Measurements from ENCODE around the gene FBXO44. TPM values are rescaled to one million over a fixed set of nuclear protein-coding genes. Genes with fewer than 3 reads are reported as not detected.

The FBXO44 gene
- total RNA-seq, 2 donors from 2014 or later: 22.7 to 27.3 TPM

DNA sequence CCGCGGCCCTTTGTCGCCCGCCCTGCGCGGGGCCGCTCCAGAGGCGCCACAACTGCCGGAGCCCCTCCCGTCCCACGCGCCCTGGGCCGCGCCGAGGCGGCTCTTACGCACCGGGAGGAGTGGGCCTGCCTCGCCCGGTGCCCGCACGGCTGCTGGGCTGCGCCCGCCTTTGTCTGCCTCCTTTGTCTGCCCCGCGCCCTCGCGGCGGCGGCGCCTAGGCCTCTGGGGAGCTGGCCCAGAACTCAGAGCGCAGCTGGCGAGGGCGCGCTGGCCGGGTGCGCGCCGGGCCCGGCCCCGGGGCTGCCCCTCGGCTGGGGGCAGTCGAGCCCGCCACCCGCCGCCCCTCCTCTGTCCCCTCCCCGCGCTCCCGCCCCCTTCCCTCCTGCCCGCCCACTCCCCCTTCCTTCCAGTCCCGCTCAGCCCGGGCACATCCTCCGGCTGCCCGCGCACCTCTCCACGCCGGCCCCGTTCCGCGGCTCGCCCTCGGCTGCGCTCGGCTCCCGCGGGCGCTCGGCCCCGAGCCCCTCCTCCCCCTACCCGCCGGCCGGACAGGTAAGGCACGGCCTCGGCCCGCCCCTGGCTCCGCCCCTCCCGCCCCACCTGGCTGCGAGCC lies 36.7 kb downstream of the FBXO44 start, which contains the start of gene DRAXIN:
Gene DRAXIN (plus strand): TSS at position 409 of the 613 bp plus-strand sequence. CDS start 14,549 bp downstream, outside the sequence.
- Mint-ChIP-seq H3K9me3 (no peaks in the 10 kb centered on the region), H3K27ac (no peak within 1 kb of the TSS), H3K36me3 (peaks cover 0 to 9% of the 10 kb centered on the region in 2 donors)
- ATAC-seq (peak; percentile 10 to 57), DNase-seq (ENCODE audit: low spot score in 2 of 2) (no peak)

DNA sequence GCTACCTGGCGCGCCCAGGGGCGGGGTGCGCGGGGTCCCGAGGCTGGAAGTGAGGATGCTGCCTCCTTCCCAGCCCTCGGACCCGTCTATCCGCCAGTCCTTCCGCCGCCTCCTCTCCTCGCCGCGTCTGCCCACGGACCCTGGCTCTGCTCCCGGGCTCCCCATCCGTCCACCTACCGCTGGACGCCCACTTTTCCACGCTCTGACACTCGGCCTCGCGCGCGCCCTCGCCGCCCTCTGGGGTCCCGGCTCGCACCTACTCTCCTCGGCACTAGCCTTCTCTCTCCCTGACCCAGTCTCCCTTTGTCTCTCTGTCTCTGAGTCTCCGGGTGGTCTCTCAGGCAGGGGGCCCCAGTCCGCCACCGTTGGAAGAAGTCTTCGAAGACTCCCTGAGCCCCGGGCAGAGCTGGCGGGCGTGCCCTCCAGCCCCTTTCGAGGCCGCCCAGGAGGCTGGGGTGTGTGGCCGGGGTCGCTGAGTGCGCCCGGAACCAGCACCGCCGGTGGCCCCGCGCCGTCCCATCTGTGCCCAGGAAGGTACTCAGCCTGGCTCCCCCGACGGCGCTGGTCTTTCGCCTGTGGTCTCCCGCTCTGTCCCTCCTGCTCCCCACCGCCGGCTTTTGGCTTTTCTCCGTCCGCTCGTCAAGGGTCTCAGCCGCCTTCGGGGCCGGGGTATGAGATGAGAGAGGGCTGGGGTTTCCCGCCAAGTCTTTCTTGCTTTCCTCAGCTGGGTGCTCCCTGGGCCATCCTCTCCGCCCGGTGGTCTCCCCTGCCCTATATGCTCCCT lies 37.4 kb downstream of the FBXO44 start:
- H3K9me3 Mint-ChIP-seq: no peaks in the 10 kb centered on the region
- ATAC-seq: no peak
- H3K36me3 Mint-ChIP-seq: peaks cover 0 to 9% of the 10 kb centered on the region in 2 donors
- no peak overlapping the region for H3K27ac Mint-ChIP-seq
- DNase-seq (ENCODE audit: low spot score in 2 of 2): no peak

DNA sequence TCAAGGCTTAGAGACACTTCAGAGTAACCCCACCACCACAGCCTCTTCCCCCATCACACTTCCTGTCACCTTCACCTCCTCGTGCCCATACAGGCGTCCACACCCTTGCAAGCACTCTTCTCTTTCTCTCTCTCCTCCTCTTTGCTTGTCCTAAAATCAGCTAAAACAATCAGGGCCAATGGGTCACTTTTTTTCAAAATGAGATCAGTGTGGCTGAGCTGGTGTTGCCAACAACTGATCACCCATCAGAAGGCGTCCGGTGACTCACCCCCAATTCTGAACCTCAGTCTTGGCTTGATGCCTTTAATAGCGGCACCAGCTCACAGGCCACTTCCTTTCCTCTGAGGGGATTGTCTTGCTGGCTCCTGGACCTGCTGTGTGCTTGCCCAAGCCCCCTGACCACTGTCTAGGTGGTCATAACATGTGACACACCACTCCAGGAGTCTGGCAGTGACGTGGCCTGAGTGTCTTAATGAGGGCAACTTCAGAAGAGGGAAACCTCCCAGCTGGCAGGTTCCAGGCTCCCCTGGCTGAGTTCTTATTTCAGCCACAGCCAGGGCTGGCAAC lies 38.4 kb downstream of the FBXO44 start:
- Mint-ChIP-seq H3K27ac (no peak overlapping the region), H3K36me3 (peaks cover 0 to 9% of the 10 kb centered on the region in 2 donors), H3K9me3 (no peaks in the 10 kb centered on the region)
- peak; percentile 66 to 90 for ATAC-seq
- peak; percentile 28 to 71 for DNase-seq (ENCODE audit: low spot score in 2 of 2)

DNA sequence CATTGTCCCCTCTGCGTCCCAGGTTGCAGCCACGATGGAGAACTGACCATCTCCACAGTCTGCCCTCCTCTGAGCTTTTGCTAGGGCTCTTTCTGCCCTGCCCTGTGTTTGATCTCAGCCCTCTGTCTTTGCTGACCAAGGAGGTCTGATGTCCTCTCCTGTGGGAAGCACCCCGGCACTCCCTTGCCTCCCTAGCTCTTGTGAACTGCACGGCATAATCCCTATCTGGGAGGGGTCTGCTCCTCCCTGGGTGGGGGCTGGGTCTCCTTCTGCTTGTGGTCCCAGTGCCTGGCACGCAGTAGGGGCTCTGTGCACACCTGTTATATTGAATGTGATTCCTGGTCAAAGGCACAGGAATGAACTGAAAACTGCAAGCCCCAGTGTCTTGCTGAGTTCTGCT lies 39.2 kb downstream of the FBXO44 start:
- Mint-ChIP-seq H3K36me3 (peaks cover 0 to 9% of the 10 kb centered on the region in 2 donors), H3K9me3 (no peaks in the 10 kb centered on the region), H3K27ac (no peak overlapping the region)
- no peak for DNase-seq (ENCODE audit: low spot score in 2 of 2)
- no peak for ATAC-seq

DNA sequence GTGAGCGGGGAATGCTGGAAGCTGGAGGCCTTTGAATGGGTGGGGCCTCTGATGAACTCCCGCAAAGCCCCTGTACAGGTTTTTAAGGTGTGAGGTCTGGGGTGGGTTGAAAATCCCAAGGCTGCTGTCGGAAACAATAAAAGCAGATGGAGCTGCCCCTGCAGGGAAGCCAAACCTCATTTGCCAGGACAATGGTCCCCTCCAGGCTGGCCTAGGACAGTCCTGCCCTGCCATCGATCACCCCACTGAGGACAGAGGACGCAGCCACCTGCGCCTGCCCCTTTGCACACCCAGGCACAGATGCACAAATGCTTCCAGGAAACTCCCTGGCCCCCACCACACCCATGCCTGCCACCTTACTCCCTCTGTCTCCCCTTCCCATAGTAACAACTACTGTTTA lies 41.2 kb downstream of the FBXO44 start:
- ATAC-seq (no peak), DNase-seq (ENCODE audit: low spot score in 2 of 2) (no peak)
- H3K9me3 Mint-ChIP-seq: no peaks in the 10 kb centered on the region
- H3K36me3 Mint-ChIP-seq: no peaks in the 10 kb centered on the region
- no peak overlapping the region for H3K27ac Mint-ChIP-seq

DNA sequence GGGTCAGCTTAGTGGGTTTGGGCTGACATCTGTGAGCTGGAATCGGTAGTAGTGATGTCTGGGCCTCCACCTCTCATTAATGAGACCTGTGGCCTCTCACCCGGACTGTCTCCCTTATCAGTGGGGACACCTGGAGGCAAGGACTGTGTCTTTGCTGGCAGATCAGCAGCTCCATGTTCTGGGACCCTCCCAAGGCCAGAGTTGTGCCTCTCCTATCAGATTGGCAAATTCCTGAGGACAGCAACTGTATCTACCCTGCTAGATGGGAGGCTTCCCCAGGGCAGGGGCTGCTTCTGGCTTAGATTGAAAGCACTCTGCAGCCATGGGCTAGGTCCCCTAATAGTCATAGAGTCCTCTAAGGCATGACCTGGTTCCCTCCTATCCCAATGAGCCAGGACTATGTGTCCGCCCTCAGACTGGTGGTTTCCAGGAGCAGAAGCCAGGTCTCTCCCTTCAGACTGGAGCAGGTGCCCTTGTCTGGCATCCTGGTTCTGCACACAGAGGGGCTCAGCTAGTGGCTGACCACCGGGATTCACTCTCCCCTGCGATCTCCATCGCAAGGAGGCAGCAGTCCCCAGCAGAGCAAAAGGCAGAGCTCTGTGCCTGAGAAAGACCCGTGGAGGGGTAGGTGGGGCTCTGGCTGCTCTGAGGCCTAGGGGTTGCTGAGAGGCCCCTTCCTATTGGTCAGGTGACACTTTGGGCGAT lies 42.7 kb downstream of the FBXO44 start:
- DNase-seq (ENCODE audit: low spot score in 2 of 2) (no peak), ATAC-seq (no peak)
- Mint-ChIP-seq H3K9me3 (no peaks in the 10 kb centered on the region), H3K36me3 (no peaks in the 10 kb centered on the region), H3K27ac (no peak overlapping the region)

DNA sequence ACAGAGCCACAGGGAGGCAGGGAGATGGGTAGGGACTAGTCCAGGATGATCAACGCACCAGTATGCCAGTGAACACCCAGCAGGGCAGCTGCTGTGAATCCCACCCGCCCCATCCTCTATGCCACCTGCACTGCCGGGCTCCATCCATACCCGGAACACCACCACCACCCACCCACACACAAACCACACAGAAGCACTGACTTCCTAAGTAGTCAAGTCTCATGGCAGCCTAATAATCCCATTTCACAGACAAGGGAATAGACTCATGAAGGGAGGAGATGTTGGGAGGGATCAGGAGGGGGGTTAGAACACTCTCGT lies 43.2 kb downstream of the FBXO44 start:
- Mint-ChIP-seq H3K27ac (no peak overlapping the region), H3K36me3 (no peaks in the 10 kb centered on the region), H3K9me3 (no peaks in the 10 kb centered on the region)
- ATAC-seq (no peak), DNase-seq (ENCODE audit: low spot score in 2 of 2) (no peak)

DNA sequence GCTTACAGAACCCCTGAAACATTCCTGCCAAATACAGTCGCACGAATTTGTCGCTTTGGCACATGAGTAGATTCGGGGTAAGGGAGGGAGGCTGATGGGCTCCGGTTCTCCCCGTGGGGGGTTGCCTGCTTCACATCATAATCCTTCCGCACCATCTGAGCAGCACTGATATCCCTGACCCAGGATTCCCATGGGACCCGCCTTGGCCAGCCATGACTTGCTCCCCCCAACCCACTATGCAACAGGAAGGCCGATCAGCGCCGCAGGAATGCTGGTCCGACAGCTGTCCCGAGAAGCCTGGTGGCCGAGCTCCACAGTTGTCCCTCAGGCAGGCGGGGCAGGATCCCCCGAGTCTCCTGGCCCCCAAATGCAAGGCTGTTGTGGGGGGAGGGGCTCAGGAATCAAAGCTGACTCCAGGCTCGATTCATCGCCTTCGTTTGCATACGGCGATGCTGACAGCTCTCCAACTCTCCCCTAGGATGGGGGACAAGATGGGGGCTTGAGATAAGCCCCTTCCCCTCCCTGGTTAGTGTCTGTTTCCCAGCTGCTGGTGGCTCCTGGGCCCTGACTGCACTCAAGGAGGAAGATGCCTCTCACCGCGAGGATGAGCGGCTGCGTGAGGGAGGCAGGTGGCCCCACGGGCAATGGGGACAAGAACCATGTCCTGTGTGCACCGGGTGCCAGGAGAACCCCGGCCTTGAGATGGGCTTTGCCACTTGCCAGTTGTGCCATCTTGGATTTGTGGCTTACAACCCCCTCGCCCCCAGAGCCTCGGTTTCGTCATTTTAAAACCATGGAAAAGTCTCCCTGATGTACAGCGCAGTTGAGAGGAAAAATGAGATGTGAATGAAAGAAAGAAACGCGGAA lies 46.2 kb downstream of the FBXO44 start:
- Mint-ChIP-seq H3K36me3 (no peaks in the 10 kb centered on the region), H3K27ac (no peak overlapping the region), H3K9me3 (no peaks in the 10 kb centered on the region)
- ATAC-seq: no peak
- DNase-seq (ENCODE audit: low spot score in 2 of 2): no peak

DNA sequence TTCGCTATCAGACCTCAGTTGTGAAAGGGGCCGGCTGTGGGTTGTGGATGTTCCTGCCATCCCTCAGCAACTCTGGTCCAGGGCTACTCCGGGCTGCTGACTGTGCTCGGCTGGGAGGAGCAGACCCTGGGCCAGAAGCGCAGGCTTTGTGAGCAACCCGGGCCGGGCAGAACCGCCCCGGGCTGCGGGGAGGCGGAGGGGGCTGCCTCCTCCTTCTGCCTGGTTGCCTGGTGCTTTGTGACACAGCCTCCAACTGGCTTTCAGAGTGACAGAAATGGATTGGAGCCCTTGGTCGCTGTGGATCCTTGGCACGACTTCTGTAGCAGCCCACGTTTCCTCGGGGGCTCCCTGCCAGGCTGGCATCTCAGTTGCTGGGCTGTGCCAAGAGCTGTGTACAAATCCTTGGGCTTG lies 46.9 kb downstream of the FBXO44 start:
- ATAC-seq: no peak
- no peak overlapping the region for H3K27ac Mint-ChIP-seq
- no peaks in the 10 kb centered on the region for H3K36me3 Mint-ChIP-seq
- no peak for DNase-seq (ENCODE audit: low spot score in 2 of 2)
- no peaks in the 10 kb centered on the region for H3K9me3 Mint-ChIP-seq

DNA sequence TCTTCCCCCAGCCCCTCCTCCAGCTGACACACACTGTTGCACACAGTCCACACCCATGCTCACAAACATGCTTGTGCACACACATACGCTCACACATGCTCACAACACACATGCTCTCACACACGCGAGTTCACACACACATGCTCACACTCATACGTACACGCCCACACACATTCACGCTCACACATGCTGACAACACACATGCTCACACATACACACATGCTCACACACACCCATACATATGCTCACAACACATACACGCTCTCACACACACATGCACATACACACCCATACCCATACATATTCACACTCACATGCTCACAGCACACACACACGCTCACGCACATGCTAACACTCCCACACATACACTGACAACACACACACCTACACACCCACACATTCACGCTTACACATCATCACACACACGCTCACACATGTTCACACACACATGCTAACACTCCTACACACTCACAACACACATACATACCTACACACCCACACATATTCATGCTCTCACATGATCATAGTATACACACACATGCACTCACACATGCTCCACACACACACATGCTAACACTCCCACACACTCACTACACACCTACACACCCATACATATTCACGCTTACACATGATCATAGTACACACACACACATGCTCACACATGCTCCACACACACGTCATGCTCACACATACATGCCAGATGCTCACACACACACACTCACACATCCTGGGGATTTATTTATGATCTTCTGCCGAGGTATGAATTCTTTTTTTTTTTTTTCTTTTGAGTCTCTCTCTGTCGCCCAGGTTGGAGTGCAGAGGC lies 47.5 kb downstream of the FBXO44 start:
- Mint-ChIP-seq H3K27ac (no peak overlapping the region), H3K9me3 (no peaks in the 10 kb centered on the region), H3K36me3 (no peaks in the 10 kb centered on the region)
- DNase-seq (ENCODE audit: low spot score in 2 of 2): no peak
- no peak for ATAC-seq

DNA sequence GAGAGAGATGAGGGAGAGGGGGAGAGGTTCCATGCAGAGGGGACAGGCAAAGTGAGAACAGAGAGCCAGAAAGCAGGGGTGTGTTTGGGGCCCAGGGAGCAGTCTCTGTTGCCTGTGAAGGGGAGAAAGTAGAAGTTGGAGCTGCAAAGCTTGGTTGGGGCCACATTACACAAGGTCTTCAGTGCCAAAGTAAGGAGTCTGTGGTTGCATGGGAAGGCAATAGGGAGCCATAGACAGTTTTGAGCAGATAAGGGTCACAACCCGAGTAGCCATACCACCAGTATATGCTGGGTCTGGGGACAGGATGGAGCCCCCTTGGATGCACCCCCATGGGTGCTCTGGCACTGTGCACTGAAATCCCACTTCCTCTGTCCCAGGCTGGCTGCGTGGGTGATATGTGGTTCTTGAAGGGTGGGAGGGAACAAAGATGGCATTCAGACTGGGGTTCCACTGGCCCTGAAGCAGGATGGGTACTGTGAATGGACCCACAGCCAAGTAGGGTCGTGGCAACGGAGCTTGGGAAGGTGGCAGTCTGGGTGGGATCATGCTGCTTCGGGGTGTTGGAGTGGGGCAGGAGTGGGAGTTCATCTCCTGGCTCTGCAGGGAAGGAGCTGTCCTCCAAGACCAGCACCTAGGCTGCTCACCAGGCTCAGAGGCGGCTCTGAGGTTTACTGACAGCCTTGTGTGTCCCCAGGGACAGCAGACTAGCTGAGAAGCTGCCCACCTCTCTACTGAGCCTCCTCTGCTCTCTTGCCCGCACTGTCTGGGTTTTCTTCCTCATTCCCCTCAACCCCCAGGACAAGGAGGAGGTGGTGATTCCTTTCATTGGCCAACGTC lies 48.9 kb downstream of the FBXO44 start:
- Mint-ChIP-seq H3K36me3 (no peaks in the 10 kb centered on the region), H3K27ac (no peak overlapping the region), H3K9me3 (no peaks in the 10 kb centered on the region)
- DNase-seq (ENCODE audit: low spot score in 2 of 2) (no peak), ATAC-seq (no peak)

DNA sequence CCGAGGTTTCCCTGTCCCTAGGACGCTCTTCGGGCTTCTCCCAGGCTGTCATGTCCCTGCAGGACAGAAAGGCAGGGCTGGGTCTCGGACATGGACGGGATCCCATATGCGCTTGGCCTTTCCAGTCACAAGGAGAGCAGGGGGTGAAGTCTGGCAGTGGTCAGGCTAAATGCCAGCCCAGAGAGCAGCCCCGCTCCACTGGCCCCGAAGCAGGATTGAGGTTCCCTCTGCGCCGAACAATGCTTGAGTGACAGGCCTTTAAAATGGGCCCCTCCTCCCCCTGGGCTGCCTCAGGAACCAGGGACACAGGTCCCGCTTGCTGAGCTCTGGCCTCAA lies 49.5 kb downstream of the FBXO44 start:
- DNase-seq (ENCODE audit: low spot score in 2 of 2) (no peak), ATAC-seq (no peak)
- Mint-ChIP-seq H3K9me3 (no peaks in the 10 kb centered on the region), H3K27ac (no peak overlapping the region), H3K36me3 (no peaks in the 10 kb centered on the region)

DNA sequence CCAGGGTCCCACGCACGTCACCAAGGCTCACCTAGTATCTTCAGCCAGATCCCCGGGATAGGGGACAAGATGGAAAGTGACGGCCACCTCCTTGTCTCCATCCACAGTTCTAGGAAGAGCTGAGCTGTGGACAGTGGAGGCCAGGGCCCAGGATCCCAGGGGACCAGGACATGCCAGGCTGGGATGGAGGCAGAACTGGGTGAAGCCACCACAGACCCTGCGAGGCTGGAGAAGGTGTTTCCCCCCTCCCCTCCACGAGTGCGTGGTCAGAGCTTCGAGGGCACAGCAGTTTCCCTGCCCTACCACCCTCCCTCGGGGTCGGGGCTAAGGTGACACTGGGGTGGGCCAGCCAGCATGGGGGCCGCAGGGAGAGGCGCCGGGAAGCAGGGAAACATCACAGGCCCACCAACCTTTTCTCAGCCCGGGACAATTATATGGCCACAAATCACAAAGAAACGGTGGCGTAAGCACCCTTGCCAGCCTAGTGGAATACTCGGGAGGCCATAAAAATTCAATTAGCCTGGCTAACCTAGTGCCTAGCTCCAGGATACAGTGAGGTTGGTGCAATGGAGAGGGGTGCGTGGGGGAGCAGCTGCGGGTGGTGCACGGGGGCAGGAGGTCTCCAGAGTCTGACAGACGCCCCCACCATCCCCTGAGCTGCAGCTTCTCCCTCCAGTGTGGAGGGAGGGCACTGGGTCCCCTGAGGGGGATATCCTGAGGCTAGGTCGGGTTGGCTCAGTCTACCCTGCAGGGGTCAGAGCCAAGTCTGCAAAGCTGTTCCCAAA lies 50.2 kb downstream of the FBXO44 start:
- ATAC-seq (no peak), DNase-seq (ENCODE audit: low spot score in 2 of 2) (no peak)
- Mint-ChIP-seq H3K36me3 (no peaks in the 10 kb centered on the region), H3K9me3 (no peaks in the 10 kb centered on the region), H3K27ac (no peak overlapping the region)

DNA sequence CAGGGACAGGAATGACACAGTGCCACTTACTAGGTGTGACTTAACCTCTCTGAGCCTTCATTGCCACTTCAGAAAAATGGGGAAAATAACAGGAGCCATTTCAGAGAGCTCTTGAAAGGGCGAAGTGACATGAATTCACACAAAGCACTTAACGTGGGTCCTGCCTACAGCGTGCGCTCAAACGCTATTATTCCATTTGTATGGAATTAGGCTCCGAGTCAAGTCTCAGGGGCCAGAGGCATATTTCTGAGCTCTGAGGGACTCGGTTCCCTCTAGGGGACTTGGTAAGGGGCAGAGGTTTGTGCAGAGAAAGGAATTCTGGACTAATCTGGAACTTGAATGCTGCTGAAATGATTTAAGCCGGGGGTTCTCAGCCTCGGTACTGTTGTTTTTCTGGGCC lies 50.9 kb downstream of the FBXO44 start:
- no peaks in the 10 kb centered on the region for H3K9me3 Mint-ChIP-seq
- DNase-seq (ENCODE audit: low spot score in 2 of 2) (no peak), ATAC-seq (no peak)
- H3K27ac Mint-ChIP-seq: no peak overlapping the region
- H3K36me3 Mint-ChIP-seq: no peaks in the 10 kb centered on the region
